ENCODE data around the gene HSPA4L.

- TF ChIP-seq, protein P1, sequence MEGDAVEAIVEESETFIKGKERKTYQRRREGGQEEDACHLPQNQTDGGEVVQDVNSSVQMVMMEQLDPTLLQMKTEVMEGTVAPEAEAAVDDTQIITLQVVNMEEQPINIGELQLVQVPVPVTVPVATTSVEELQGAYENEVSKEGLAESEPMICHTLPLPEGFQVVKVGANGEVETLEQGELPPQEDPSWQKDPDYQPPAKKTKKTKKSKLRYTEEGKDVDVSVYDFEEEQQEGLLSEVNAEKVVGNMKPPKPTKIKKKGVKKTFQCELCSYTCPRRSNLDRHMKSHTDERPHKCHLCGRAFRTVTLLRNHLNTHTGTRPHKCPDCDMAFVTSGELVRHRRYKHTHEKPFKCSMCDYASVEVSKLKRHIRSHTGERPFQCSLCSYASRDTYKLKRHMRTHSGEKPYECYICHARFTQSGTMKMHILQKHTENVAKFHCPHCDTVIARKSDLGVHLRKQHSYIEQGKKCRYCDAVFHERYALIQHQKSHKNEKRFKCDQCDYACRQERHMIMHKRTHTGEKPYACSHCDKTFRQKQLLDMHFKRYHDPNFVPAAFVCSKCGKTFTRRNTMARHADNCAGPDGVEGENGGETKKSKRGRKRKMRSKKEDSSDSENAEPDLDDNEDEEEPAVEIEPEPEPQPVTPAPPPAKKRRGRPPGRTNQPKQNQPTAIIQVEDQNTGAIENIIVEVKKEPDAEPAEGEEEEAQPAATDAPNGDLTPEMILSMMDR (conservative IDR thresholded peaks at IDR 0.05; ENCODE audit: low read depth, low read length) = no peak
- TF ChIP-seq EZH2 (IDR thresholded peaks at IDR 0.05; ENCODE audit: low read length, unreplicated experiment) (no peak), EZH2phosphoT487 (IDR thresholded peaks at IDR 0.05; ENCODE audit: borderline replicate concordance, low read length) (no peak)
Measured at GRCh38 chr4:127791391-127791790, 9.3 kb downstream of the HSPA4L start.

Data from PC-3 (cell line).